ENCODE results near the gene ARHGEF7. TPM values are rescaled to one million over a fixed set of nuclear protein-coding genes. Genes with fewer than 3 reads are reported as not detected.

ARHGEF7 gene
- total RNA-seq, 1 experiment from 2014 or later = 46.2 TPM

- TF ChIP-seq ZBTB33 (IDR thresholded peaks at IDR 0.05; ENCODE audit: extremely low read depth, insufficient replicate concordance, low read length) = no peak
- no peak for TF ChIP-seq ELF1 (IDR thresholded peaks at IDR 0.05; ENCODE audit: borderline replicate concordance, low read depth)
- no peak for TF ChIP-seq JUND (IDR thresholded peaks at IDR 0.05)
- TF ChIP-seq ATF3 (IDR thresholded peaks at IDR 0.05) = no peak
Observed at GRCh38 chr13:111347438-111347837, 232.3 kb downstream of the ARHGEF7 start (continued).

GRCh38 chr13:111353508-111353907 is 238.4 kb downstream of the ARHGEF7 start:
- H3K36me3 ChIP-seq (ENCODE audit: control insufficient read depth in 1 of 2, insufficient read depth in 2 of 2, low read length in 2 of 2) = no peaks in the 10 kb centered on the region
- intact Hi-C loops (cut with micrococcal nuclease) = no loop called here
- DNase-seq (ENCODE audit: low read depth, low spot score) (no peak), ATAC-seq (no peak)
- no peak overlapping the region for H3K9ac ChIP-seq (ENCODE audit: low read length)
- TF ChIP-seq CTCF (IDR thresholded peaks at IDR 0.05 in 2 of 3, conservative IDR thresholded peaks at IDR 0.05 in 1 of 3; ENCODE audit: borderline replicate concordance in 1 of 3, insufficient read depth in 1 of 3, low read depth in 2 of 3, low read length in 2 of 3) (no peak), EGR1 (IDR thresholded peaks at IDR 0.05; ENCODE audit: low read depth) (no peak), JUND (IDR thresholded peaks at IDR 0.05) (no peak), TCF7L2 (IDR thresholded peaks at IDR 0.05; ENCODE audit: borderline replicate concordance, extremely low read depth, insufficient read depth, insufficient read length) (no peak), ZNF274 (IDR thresholded peaks at IDR 0.05; ENCODE audit: low read depth, low read length) (no peak), SP1 (IDR thresholded peaks at IDR 0.05; ENCODE audit: low read depth) (no peak), REST (IDR thresholded peaks at IDR 0.05; ENCODE audit: low read depth) (no peak), ZFX (IDR thresholded peaks at IDR 0.05) (no peak), YY1 (IDR thresholded peaks at IDR 0.05; ENCODE audit: extremely low read depth, insufficient replicate concordance, low read depth, low read length) (no peak)
- RAD21 ChIA-PET (ENCODE audit: low non-redundant PET in 1 of 2, low total read pairs in 2 of 2, uncharacterized antibody in 2 of 2, unreplicated experiment in 2 of 2) = no interaction called here
- CTCF ChIA-PET = no interaction called here
- BruUV-seq (replicated peaks) = no TSS peak
- H3K4me2 ChIP-seq (ENCODE audit: low read length) = no peak overlapping the region
- H2AFZ ChIP-seq (ENCODE audit: low read depth, low read length, poor library complexity, severe bottlenecking) = no peak overlapping the region
- no peak overlapping the region for H3K27ac ChIP-seq (ENCODE audit: low read depth, low read length)
- no peaks in the 10 kb centered on the region for H3K4me1 ChIP-seq (ENCODE audit: control insufficient read depth in 1 of 2, insufficient read depth in 2 of 2, low read length in 2 of 2)
- H3K4me3 ChIP-seq (replicated peaks in 1 of 2; ENCODE audit: low read depth in 1 of 2, low read length in 2 of 2) = no peak overlapping the region
- peaks cover 41% of the 10 kb centered on the region for H3K27me3 ChIP-seq (ENCODE audit: insufficient read depth, low read length)
- H4K20me1 ChIP-seq (ENCODE audit: insufficient read depth) = no peaks in the 10 kb centered on the region
- H3K79me2 ChIP-seq (ENCODE audit: insufficient read depth, low read length) = no peaks in the 10 kb centered on the region
- no peaks in the 10 kb centered on the region for H3K9me3 ChIP-seq (ENCODE audit: control insufficient read depth in 1 of 2, insufficient read depth in 1 of 2, low read depth in 1 of 2, low read length in 2 of 2)
- H3K9me2 ChIP-seq (ENCODE audit: insufficient read depth) = no peaks in the 10 kb centered on the region
- POLR2A ChIA-PET = no interaction called here
